ENCODE measurements around the gene SECISBP2.

Gene SECISBP2

DNA sequence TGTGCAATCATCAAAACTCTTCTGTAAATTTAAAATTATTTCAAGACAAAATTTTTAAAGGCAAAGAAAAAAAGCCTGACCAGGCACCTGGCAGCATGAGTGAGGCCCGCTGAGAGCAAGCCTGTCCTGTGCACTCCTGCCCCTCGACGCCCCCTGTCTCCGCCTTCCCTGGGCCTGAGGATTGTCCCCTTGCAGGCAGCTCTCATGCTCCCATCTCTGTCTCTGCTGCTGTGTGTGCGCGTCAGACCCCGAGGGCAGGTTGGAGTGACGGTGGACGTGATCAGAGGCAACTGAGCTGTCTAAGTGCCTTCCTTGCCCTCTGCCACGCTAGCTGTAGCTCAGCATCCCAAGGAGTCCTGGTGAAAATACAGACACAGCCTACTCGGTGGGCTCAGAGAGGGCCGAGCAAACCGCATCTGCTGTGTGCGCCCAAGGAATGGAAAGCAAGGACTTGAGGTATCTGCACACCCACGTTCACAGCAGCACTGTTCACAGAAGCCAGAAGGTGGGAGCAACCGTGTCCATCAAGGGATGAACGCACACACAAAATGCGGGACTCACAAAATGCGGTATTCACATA lies 65.5 kb downstream of the SECISBP2 start:
- DNase-seq, result no peak

DNA sequence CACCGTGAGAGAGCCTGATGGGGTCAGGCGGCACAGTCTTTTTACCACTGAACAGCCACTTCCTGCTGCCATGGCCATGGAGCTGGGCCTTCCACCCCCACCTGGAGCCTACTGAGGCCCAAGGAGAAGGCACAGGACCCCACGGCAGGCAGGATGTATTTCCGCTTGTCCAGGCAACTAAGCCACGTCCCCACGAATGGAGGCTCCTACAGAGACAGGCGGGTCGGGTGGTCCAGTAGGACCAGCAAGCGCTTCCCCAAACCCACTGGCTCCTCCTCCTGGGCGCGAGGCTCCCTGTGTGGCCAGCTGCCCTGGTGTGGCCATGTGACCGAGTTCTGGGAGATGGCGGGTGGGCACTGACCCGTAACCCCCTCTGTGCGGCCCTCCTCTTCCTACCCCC lies 66.5 kb downstream of the SECISBP2 start:
- DNase-seq, result no peak

DNA sequence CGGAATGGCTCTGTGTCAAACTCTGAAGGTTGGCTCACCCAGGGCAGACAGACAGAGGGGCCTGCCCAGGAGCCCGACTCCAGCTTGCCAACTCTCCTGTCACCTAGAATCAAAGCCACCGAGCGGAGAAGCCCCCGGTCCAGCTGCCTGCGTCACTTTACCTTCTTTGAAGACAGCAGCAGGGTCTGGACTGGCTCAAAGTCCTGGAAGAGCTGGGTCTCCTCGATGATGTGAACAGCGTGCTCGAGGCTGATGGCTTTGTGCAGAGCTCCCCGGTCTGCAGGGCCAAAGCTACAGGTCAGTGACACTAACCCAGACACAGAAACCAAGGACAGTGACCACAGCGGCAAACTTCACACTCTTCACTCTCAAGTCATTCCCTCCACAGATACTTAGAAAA lies 67.9 kb downstream of the SECISBP2 start:
- no peak for DNase-seq

DNA sequence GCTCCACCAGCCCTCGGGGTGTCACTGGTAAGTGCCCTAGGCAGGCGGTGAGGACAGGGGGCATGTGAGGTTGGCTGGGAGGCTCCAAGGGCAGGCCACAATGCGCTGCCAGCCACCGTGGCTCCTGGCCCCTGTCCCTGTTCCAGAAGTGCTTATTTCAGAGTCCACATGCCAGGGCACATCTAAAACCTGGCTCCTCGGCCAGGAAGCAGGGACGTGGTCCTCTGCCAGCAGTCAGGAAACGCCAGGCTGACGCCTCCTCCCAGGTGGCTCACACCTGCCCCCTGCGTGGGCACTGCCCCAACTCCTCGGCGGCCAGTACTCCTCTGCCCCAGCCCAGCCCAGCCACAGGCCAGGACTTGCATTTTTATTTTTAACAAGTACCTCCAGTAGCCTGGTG lies 68.5 kb downstream of the SECISBP2 start:
- no peak for DNase-seq

DNA sequence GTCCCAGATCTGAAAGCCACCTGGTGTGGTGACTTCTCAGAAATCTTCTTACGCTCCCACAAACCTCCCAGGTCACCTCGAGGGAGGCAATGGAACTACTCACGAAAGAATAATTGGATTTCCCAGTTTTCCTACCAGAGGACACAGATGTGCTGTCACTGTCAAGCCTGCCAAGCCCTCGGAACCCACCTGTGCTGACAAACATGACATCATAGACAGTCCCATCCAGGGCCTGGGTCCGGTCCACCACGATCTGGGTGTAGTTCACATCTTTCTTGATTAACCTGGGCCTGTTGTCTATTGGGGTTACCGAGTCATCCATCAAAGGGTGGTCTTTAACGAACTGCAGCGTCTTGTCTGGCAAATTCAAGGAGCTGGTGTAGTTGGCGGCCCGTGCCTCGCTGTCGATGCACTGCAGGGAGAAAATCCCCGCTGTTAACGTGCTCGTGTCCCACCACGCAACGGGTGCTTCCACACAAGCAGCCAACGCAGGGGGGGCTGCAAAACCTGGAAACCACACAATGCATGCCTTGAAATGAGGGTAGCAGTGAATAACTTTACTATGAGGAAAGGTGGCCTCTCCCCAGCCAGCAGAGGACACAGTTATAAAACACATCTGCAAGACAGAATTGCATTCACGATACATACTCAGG lies 69.0 kb downstream of the SECISBP2 start:
- no peak for DNase-seq

DNA sequence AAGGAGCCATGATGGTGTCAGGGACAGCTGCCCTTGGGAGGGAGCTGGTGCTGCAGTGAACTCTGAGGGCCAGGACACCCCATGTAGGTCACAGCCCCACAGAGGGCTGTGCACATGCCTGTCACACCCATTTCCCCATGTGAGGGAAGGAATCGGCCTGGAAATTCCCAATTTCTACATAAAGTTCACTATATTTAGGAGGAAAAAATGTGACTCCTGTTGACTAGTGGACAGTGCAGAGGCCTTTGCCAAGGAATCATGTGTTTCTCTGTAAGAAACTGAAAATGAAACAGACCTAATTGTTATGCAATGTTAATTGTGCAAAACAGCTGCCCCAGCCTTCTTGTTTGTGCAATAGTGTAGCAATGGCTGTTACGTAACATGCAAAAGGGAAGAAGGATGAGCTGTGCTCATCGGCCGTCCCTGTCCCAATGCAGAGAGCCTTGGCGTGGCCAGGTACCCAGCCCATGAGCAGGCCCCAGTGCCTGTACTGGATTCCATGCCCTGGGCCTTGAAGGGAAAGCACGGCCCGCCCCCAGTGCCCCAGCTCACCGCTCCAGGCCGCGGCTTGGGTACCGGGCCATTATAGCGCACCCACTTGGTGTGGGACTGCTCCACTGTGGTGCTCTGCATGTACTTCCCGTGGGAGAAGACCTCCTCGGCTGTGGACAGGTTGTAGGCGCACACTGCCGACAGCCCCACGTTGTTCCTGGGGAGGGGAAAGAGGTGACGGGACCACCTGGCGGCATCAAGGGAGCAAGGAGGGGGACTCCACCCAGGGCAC lies 70.0 kb downstream of the SECISBP2 start:
- no peak for DNase-seq

DNA sequence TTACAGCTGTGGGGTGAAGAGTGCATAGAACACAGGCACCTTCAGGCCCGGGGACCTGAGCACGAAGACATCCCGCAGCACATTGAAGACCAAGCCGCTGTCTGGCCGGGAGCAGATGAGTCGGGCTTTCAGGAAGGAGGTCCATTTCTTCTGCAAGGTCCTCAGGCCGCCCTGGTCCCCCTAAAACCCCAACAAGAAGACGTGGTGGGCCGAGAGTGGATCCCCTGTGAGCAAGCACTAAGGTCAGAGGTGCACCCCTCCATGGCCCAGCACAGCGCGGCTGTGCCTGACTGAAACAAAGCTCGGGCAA lies 70.5 kb downstream of the SECISBP2 start:
- no peak for DNase-seq

DNA sequence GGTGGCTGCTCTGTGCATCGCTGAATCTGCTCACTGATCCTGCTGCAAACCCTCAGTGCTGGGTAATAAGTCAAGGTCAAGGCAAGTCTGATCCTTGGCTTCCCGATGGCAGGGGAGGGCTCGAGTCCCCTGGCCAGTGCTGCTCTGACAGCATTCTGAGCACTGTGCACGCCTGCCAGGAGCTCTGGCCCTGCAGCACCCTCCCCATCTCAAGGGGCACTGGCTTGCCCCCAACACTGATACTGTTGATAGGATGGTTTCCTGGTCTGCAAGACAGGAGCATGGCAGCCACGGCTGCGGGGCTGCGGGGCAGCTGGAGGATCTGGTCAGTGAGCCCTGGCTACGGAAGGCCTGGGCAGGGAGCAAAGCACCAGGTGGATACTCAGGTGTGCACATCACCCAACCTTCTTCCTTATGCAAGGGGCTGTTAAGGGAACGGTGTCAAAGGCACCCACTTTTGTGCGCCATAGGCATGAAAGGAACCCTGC lies 71.8 kb downstream of the SECISBP2 start:
- DNase-seq, result no peak

DNA sequence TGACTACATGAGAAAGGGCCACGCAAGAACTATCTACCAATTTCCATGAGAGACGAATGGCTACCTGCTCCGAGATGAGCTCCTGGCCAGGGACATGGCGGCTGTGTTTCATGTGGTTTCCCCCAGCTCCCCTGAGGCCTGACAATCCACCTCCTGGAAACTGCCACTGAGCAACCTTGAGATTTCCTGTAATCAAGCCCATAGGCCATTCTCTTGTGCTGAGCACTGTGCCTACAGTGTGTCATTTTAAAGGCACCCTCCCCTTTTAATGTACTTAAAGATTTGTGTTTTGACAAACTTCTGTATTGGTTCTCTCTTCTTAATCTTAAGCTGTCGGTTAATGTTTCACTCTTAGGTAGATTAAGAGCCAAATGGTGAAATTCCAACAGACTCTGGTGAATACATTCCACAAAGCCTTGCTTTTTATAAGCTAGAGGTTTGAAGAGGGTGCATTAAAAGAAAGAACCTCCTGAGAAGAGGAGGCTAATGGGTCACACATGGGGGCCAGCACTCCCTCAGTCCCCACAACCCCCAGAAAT lies 72.3 kb downstream of the SECISBP2 start:
- no peak for DNase-seq

DNA sequence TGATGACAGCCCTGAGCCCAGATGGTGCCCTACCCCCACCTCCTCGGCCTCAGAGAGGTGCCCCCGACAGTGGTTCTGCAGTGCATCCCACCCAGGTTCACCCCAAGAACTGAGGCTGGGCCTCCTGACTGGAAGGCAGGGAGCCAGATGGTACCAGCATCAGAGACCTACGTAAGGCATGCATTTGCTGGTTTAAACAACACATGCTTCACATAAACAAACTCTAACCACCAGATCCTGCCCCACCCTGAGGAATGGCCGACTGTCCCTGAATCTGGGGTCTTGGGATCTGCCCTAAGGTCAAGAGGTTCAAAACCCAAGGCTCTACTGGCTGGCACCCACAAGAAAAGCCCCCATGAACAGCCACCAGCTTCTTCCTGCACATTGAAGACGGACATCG lies 73.3 kb downstream of the SECISBP2 start:
- no peak for DNase-seq

DNA sequence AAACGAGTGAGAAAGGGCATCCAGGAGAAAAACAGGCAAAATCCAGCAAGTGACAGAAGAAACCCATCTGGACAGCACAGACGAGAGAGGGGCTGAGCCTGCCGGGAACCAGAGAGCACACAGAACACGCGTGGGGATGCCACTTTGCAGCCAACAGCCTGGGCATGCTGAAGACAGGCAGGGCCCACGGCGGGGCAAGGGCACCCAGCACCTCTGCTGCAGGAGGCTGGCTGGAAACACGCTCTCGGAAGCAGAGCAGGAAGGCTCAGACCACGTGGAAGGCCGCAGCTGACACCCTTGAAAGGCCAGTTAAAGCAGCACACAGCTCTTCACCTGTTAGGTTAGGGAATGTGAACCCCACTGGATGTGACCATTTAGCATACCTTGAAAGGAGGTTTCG lies 76.1 kb downstream of the SECISBP2 start:
- no peak for DNase-seq

DNA sequence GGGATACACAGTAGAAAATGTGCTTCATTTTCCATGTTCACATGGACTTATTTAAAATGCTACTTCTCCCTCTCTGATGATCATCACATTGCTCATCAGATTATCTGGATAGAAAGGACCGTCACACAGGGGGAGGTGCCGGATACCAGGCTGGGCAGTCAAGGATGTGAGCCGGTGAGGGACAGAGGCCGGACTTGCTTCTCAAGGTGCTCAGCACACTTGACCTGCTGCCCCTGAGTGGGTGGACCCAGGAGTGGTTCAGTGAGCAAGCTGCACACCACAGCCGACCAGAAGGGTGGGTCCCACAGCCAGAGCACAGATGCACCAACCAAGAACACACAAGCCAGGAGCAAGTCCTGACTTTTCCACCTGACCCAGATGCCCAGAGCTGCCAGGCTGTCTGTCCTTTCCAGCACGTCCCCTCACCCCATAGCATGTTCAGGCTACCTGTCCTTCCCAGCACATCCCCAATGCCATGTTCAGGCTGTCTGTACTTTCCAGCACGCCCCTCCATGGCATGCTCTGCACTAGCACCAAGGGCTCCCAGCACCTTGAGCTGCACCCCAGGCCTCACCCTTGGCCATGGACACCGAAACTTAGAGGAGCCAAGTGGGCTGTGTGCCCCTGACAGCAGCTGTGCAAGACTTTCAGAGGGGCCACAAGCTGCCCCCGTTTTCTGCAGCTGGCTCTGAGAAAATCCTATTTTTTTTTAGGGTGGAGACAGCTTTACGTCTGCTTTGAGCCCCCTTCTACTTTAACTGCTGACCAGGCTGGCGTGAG lies 77.8 kb downstream of the SECISBP2 start:
- no peak for DNase-seq

DNA sequence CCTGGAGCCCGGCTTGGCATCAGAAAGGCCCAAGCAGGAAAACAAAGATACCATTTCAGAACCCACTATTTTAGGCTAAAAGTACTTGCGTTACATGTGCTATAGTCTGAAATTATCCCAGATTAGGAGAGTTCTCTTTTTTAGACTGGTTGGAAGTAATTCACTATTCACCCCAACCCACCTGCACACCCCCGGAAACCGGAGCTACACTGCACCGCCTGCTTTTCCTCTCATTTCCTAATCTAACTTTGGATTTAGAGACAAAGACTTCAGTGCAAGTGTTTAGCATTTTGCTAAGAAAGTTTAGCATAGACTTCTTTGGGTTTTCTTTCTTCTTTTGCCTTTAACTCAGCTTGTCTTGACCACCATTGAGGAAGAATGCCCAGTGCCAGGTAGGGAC lies 79.2 kb downstream of the SECISBP2 start:
- no peak for DNase-seq

DNA sequence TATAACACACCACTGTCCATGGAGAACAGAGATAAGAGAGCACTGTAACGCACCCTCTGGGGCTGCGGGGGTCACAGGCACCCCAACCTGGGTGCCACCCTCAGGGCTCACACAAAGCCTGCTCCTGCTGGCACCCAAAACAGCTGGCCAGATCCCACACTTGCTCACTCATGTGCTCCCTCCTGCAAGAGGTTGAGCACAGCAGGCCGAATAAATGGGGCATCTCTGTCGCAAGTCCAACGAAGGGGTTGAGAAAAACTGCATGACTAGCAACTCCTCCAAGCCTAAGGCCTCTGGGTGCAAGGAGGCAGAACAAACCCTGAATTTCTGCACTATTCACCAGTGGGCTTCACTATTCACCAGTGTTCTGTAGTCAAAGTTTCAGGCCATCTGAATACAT lies 80.3 kb downstream of the SECISBP2 start:
- DNase-seq, result no peak

DNA sequence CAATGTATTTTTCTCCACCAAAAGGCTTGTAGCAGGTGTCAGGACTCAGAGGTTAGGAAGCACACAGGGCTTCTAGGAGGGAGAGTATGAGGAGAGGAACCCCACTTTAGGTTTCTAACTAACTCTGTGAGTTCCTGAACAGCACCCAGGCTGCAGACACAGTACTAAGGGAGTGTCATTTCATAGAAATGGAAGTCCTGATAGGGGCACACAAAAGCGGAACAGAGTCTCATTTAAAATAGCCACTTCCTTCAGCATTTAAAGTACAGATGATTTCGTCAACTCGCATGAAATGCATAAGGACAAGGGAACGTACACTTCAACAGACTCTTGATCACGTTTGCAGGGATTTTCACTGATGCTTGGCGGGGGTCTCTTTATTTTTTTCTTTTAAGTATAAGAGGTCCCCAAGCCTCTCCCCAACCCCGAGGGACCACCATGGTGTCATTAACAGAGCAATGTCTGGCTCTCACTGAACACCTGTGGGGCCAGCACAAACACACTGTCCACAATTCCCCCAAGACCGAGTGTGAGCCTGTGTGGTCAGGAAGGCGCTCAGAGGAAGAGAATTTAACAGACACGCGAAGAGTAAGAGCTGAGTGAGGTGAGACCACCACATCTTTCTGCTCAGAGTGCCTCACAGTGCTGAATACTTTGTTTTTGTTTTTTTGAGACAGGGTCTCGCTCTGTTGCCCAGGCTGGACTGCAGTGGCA lies 82.3 kb downstream of the SECISBP2 start:
- DNase-seq, result no peak

DNA sequence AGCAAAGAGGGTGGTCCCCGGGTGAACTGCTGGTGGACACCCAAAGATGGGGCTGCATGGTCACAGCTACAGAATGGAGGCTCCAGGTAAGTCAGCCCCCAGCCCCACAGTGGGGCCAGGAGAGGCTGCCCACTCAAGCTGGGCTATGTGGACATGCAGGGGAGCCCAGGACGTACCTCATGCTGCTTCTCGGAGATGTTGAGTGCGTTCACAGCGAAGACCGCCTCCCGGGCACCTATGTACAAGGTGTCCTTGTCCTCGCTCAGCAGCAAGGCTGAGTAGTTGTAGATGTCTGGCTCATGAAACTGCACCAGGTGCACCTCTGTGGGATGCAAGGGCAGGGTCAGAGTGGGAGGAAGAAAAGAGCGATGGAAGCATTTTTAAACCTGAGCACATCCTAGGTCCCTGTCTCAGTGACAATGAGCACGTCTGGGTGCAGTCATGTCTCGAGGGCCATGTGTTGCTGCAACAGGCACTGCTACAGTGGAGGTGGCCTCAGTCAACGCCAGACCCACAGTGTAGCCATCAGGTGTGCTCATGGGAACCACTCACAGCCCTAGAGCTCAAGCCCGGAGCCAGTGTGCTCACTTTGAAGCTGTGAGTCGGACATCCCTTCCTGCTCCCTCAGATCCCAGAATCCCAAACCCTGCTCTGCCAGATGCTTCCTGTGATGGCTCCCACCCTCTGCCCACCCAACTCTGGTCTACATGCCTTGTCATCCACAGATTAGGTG lies 84.6 kb downstream of the SECISBP2 start:
- no peak for DNase-seq

DNA sequence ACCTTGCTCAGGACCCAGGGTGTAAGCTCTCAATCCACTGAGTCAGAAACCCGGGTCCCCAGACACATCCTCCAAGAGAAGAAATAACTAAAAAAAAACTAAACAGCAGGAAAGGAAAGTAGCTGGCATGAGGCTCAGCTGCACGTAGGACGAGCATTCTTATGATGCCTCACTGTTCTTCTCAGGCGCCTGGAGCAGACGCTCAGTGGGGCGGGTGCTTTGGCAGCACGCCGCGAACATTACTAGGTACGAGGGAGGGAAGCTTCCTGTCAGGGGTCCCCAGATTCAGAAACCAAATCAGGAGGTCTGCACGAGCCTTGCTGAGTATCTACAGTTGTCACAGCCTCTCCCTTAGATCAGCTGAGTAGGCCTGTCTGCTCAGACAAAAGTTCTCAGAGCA lies 85.8 kb downstream of the SECISBP2 start:
- no peak for DNase-seq

DNA sequence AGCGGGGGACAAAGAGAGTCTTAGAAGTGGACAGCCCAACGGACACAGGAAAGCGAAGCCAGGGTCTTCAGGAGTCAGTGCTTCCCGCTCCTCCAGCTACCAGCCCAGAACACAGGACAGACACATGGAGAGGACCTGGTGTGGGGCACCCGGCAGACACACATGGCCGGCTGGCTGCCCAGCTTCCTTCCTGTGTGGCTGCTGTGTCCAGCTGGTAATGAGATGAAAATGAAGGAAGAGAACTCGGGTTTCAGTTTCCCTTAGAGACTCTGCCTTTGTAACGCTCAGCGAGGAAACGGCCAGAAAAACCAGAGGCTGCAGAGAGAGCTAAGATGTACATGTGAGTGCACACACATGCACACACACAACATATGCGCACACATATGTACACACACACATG lies 87.5 kb downstream of the SECISBP2 start:
- DNase-seq, result peak; percentile 66

DNA sequence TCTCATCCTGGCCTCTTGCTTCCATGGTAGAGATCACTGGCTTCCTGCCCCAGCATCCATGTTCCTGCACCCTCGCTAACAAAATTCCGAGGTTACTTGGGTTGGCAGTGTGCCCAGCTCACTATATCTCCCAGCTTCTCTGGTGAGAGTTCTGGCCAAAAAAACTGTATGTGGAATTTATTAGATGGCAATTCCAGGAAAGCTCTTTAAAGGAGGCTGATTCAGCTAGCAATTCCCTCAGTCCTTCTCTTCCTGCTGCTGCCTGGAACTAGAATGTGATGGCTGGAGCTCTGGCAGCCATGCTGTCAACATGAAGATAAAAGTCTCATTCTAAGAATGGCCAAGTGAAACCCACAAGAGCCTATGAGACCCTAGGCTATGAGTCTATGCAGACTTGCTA lies 88.8 kb downstream of the SECISBP2 start:
- DNase-seq, result no peak

DNA sequence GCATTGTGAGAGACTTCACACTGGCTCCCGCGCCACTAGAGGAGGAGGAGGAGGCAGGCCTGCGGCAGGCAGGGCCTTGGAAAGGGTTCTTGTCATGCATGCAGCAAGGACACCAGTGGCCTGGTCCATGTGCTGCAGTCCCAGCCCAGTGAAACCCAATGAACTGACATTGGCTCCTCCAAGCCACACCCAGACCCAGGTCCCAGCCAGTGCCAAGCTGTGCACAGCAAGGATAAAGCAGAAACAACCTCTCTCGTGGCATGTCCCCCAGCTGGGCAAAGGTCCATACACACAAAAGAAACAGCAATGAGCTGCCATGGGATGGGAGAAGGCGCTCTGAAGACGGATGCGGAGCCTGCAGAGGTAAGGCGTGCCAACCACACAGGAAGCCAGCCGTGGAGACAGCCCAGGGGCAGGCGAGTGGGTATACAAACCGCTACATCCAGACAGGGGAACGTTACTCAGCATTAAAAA lies 90.4 kb downstream of the SECISBP2 start:
- no peak for DNase-seq

All from femur (tissue), 1 donor.